Spinal cord (tissue), 10 donors: ENCODE measurements around the gene SOD1. TPM values are rescaled to one million over a fixed set of nuclear protein-coding genes. Genes with fewer than 3 reads are reported as not detected.

Source experiments
- DNase-seq, 6 donors: peaks; one replicate each; pipeline versions ENCODE4 v3.0.0 to v3.0.0-alpha.2; 2013 to 2015; ENCODE audit warnings: low spot score in 6 of 6, low read depth in 4 of 6
- H3K27ac ChIP-seq: one replicate; pipeline ENCODE4 v1.5.1; 2013; ENCODE audit warnings: low read depth, low read length, control low read depth
- H3K27me3 ChIP-seq: one replicate; pipeline ENCODE4 v1.6.1; 2013; ENCODE audit warnings: low read length; ENCODE audit not compliant: control insufficient read depth, insufficient read depth
- H3K36me3 ChIP-seq: one replicate; pipeline ENCODE4 v1.6.1; 2013; ENCODE audit warnings: low read length; ENCODE audit not compliant: control insufficient read depth, insufficient read depth
- H3K4me1 ChIP-seq: one replicate; pipeline ENCODE4 v1.6.1; 2013; ENCODE audit warnings: low read length; ENCODE audit not compliant: control insufficient read depth, insufficient read depth
- H3K4me3 ChIP-seq: one replicate; pipeline ENCODE4 v1.5.1; 2013; ENCODE audit warnings: low read depth, low read length, control low read depth
- H3K9me3 ChIP-seq: one replicate; pipeline ENCODE4 v1.6.1; 2013; ENCODE audit warnings: low read length; ENCODE audit not compliant: control insufficient read depth, insufficient read depth
- WGBS: methylation state at CpG from one replicate; pipeline ENCODE4 v1.1.5; 2013; ENCODE audit warnings: missing lambda C conversion rate; ENCODE audit not compliant: insufficient coverage; 5-methylcytosine and 5-hydroxymethylcytosine counted together
- long read RNA-seq, 4 donors: transcript quantifications; one replicate each; lab custom pipeline, GENCODE V29; 2026
- polyA plus RNA-seq, 2 donors: library from polyadenylated mRNA; unstranded; fragments of 120-200 nt; gene quantifications; one replicate each; pipeline ENCODE4 v1.2.1, GENCODE V29; 2013; ENCODE audit not compliant: insufficient read length in 2 of 2
- total RNA-seq, 2 donors: library from RNA; depleted of rRNA in 1 of 2; stranded (reverse); fragments of 120-200 nt in 1 of 2; fragments of >200 nt in 1 of 2; gene quantifications; one replicate each; pipeline versions ENCODE4 v1.2.3 to v1.2.4, GENCODE V29; 2013 to 2014
- donor health status: healthy.

SOD1 gene
- total RNA-seq, result 100 to 1,000 TPM; 157 to 357 TPM
- 100 to 1,000 TPM; 321 to 363 TPM for polyA plus RNA-seq
- long read RNA-seq, donor 1, transcript SOD1-201 (5 exons, 966 nt), result major isoform, 313 of 442 reads
- long read RNA-seq, donor 1, partial matches to known transcripts, result 84 of 442 reads
- long read RNA-seq, donor 1, other reads (novel, unspliced or antisense), result 45 of 442 reads
- long read RNA-seq, donor 2, transcript SOD1-201 (5 exons, 966 nt), result major isoform, 124 of 142 reads
- long read RNA-seq, donor 2, partial matches to known transcripts, result 12 of 142 reads
- long read RNA-seq, donor 2, other reads (novel, unspliced or antisense), result 5 of 142 reads
- long read RNA-seq, donor 3, transcript SOD1-201 (5 exons, 966 nt), result major isoform, 147 of 159 reads
- long read RNA-seq, donor 3, partial matches to known transcripts, result 7 of 159 reads
- long read RNA-seq, donor 3, other reads (novel, unspliced or antisense), result 5 of 159 reads
- long read RNA-seq, donor 4, transcript SOD1-201 (5 exons, 966 nt), result major isoform, 372 of 468 reads
- long read RNA-seq, donor 4, partial matches to known transcripts, result 58 of 468 reads
- long read RNA-seq, donor 4, other reads (novel, unspliced or antisense), result 38 of 468 reads

DNA sequence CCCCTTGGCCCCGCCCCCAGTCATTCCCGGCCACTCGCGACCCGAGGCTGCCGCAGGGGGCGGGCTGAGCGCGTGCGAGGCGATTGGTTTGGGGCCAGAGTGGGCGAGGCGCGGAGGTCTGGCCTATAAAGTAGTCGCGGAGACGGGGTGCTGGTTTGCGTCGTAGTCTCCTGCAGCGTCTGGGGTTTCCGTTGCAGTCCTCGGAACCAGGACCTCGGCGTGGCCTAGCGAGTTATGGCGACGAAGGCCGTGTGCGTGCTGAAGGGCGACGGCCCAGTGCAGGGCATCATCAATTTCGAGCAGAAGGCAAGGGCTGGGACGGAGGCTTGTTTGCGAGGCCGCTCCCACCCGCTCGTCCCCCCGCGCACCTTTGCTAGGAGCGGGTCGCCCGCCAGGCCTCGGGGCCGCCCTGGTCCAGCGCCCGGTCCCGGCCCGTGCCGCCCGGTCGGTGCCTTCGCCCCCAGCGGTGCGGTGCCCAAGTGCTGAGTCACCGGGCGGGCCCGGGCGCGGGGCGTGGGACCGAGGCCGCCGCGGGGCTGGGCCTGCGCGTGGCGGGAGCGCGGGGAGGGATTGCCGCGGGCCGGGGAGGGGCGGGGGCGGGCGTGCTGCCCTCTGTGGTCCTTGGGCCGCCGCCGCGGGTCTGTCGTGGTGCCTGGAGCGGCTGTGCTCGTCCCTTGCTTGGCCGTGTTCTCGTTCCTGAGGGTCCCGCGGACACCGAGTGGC, at the start of gene SOD1:
SOD1 (plus strand) TSS at position 158 of the 723 bp plus-strand sequence; CDS start at position 235, 77 bp downstream.
- Histone ChIP-seq H3K27ac (peak within 1 kb of the TSS; percentile 78), H3K27me3 (no peaks in the 10 kb centered on the region), H3K36me3 (peaks cover 11% of the 10 kb centered on the region), H3K9me3 (no peaks in the 10 kb centered on the region), H3K4me3 (peak within 1 kb of the TSS; percentile 72), H3K4me1 (peaks cover 8% of the 10 kb centered on the region)
- peak; percentile 85 to 98 (median 92) for DNase-seq
- under 1% methylated on average over 87 of the region's 87 CpGs for WGBS

DNA sequence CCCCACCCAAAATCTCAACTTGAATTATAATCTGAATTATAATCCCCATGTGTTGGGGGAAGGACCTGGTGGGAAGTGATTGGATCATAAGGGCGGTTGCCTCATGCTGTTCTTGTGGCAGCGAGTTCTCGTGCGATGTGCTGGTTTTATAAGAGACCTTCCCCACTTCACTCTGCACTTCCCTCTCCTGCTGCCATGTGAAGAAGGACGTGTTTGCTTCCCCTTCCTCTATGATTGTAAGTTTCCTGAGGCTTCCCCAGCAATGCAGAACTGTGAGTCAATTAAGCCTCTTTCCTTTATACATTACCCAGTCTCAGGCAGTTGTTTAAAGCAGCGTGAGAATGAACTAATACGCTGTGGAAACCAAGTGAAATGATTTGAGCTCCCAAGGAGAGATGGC, 48.0 kb upstream of the SOD1 start:
- Histone ChIP-seq H3K27ac (no peak overlapping the region), H3K9me3 (no peaks in the 10 kb centered on the region), H3K4me1 (no peaks in the 10 kb centered on the region), H3K27me3 (no peaks in the 10 kb centered on the region), H3K4me3 (no peak overlapping the region), H3K36me3 (no peaks in the 10 kb centered on the region)
- WGBS, result 100% methylated on average over 6 of the region's 7 CpGs
- DNase-seq, result no peak

DNA sequence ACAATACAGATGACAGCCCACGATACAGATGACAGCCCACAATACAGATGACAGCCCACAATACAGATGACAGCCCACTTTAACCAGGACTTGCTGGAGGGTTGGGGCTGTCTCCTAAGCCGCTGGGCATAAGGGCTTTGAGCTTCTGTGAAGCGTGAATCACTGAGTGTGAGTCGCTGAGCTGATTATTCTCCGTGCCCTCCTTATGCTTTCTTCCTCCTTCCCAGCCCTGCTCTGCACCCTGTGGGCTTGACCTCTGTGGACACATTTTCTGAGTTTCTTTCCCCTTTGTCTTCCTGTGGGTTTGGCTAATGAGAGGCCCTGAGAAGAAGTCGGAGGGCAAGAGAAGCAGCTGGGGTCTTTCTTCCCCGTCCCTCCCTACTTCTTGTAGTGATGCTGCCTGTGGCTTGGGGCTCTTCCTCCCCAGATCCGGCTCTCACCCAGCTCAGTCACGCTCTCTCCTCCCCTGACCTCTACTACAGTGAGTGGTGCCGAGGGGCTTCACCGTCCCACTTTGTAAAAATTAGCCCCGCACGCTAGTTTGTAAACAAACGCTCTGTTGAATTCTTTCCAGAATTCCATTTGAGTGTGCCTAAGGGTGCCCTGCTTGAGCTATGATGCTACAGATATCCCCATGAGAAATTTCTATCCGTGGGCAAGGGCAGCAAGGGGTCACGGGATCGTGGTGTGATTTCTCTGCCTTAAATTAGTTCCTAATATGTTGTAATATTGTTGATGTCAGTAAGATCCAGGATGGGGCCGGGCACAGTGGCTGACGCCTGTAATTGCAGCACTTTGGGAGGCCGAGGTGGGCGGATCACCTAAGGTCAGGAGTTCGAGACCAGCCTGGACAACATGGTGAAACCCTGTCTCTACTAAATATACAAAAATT, 46.4 kb upstream of the SOD1 start:
- H3K4me3 ChIP-seq, result no peak overlapping the region
- H3K27ac ChIP-seq, result no peak overlapping the region
- H3K27me3 ChIP-seq, result no peaks in the 10 kb centered on the region
- no peaks in the 10 kb centered on the region for H3K9me3 ChIP-seq
- WGBS, result 45% methylated on average over 14 of the region's 22 CpGs
- no peaks in the 10 kb centered on the region for H3K36me3 ChIP-seq
- DNase-seq, result no peak
- H3K4me1 ChIP-seq, result no peaks in the 10 kb centered on the region

DNA sequence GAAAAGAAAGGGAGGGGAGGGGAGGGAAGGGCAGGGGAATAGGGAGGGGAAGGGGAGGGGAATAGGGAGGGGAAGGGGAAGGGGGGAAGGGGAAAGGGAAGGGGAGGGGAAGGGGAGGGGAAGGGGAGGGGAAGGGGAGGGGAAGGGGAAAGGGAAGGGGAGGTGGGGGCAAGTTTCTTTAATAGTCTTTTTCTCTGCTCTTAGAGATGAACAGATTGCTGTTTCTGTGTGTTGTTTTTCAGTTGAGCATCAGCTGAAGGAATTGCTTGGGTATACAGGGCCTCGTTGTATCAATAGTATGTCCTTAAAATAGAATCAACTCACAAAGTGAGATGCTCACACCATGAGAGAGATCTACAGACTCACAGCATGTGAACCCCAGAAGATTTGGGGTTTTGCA, 44.8 kb upstream of the SOD1 start:
- Histone ChIP-seq H3K36me3 (no peaks in the 10 kb centered on the region), H3K27ac (no peak overlapping the region), H3K4me3 (no peak overlapping the region), H3K4me1 (no peaks in the 10 kb centered on the region), H3K27me3 (no peaks in the 10 kb centered on the region), H3K9me3 (peaks cover 2% of the 10 kb centered on the region)
- DNase-seq, result no peak
- WGBS, result no CpG with 5 or more reads among the region's 1 CpG

DNA sequence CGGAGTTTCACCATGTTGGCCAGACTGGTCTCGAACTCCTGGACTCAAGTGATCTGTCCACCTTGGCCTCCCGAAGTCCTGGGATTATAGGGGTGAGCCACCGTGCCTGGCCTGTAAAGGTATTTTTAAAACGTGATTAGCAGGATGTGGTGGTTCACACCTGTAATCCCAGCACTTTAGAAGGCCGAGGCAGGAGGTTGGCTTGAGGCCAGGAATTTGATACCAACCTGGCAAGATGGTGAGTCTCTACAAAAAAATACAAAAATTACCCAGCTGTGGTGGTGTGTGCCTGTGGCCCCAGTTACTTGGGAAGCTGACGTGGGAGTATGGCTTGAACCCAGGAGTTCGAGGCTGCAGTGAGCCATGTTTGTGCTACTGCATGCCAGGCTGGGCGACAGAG, 43.3 kb upstream of the SOD1 start:
- Histone ChIP-seq H3K4me1 (no peaks in the 10 kb centered on the region), H3K9me3 (peaks cover 2% of the 10 kb centered on the region), H3K27me3 (no peaks in the 10 kb centered on the region), H3K4me3 (no peak overlapping the region), H3K36me3 (no peaks in the 10 kb centered on the region), H3K27ac (no peak overlapping the region)
- 90% methylated on average over 6 of the region's 9 CpGs for WGBS
- DNase-seq, result no peak

DNA sequence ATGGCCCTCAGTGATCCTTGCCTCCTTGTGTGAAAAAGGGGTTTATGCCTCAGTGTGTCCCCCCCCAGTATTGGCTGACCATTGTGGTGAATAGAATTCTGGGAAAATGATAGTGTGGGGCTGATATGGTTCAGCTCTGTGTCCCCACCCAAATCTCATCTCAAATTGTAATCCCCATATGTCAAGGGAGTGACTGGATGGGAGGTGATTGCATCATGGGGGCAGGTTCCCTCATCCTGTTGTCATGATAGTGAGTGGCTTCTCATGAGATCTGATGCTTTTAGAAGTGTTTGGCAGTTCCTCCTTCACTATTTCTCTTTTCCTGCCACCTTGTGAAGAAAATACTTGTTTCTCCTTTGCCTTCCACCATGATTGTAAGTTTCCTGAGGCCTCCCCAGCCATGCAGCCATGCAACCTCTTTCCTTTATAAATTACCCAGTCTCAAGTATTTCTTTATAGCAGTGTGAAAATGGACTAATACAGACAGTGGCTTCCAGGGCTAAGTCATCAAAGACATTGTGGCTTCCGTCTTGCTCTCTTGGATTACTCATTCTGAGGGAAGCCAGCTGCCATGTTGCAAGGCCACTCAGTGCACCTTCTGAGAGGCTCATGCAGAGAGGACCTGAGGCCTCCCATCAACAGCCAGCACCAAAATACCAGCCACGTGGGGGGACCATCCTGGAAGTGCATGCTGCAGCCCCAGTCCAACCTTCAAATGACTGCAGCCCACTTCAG, 40.6 kb upstream of the SOD1 start:
- Histone ChIP-seq H3K4me1 (no peaks in the 10 kb centered on the region), H3K9me3 (peaks cover 2% of the 10 kb centered on the region), H3K27ac (no peak overlapping the region), H3K27me3 (no peaks in the 10 kb centered on the region), H3K36me3 (no peaks in the 10 kb centered on the region), H3K4me3 (no peak overlapping the region)
- DNase-seq, result no peak
- WGBS, result 71% methylated on average over 2 of the region's 2 CpGs

DNA sequence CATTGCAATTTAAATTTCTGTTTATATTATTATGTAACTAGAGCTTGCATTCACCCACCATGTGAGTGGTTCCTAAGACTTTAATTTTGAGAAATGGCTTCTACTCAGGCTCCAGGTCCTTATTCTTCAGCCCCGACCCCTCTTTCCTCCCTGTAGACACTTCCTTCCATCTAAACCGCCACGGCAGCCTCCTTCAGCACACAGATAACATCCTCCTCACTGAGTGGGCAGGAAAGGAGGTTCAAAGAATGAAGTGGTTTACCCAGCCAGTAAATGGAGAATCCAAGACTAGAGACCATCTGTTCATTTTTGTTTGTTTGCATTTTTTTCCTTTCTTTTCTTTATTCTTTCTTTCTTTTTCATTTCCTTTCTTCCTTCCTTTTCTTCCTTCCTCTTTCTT, 37.1 kb upstream of the SOD1 start:
- H3K27me3 ChIP-seq, result no peaks in the 10 kb centered on the region
- H3K4me3 ChIP-seq, result no peak overlapping the region
- peaks cover 2% of the 10 kb centered on the region for H3K9me3 ChIP-seq
- no peak overlapping the region for H3K27ac ChIP-seq
- no peaks in the 10 kb centered on the region for H3K4me1 ChIP-seq
- DNase-seq, result no peak
- no peaks in the 10 kb centered on the region for H3K36me3 ChIP-seq
- WGBS, result no CpG with 5 or more reads among the region's 3 CpGs

DNA sequence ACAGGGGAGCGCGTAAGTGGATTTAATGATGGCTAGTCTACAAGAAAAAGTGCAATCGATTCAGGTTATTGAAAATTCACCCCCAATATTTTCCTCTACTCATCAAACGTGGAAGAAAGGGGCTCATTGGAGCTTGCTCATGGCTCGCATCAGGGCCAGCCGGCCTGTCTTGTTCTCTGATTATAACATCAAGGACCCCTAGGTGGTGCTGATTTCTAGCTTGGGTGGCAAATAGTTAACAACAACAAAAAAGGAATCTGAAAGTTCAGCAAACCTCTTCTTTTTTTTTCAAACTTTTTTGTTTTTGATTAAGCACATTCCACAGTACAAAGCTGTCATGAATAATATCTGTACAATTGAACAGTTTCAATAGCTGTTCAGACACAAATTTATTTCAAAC, 35.8 kb upstream of the SOD1 start:
- no peak for DNase-seq
- Histone ChIP-seq H3K4me3 (no peak overlapping the region), H3K36me3 (no peaks in the 10 kb centered on the region), H3K27me3 (no peaks in the 10 kb centered on the region), H3K9me3 (peaks cover 2% of the 10 kb centered on the region), H3K4me1 (no peaks in the 10 kb centered on the region), H3K27ac (no peak overlapping the region)
- no CpG with 5 or more reads among the region's 6 CpGs for WGBS
